CD8-positive, alpha-beta memory T cell (primary cell): ENCODE measurements around the gene NFIA. TPM values are rescaled to one million over a fixed set of nuclear protein-coding genes. Genes with fewer than 3 reads are reported as not detected.

Source experiments
- CTCF ChIA-PET: fragments of 350-600 bp; sonication (Branson Sonifier 250); formaldehyde crosslinking; loops from one replicate; lab custom pipeline; 2021; ENCODE audit warnings: antibody characterized with exemption; lab: Charles Lee
- POLR2A ChIA-PET: fragments of 350-600 bp; sonication (Branson Sonifier 250); formaldehyde crosslinking; loops from one replicate; lab custom pipeline; 2021; ENCODE audit warnings: antibody characterized with exemption; lab: Charles Lee
- DNase-seq, 5 donors: peaks; one replicate each; pipeline versions ENCODE4 v3.0.0 to v3.0.0-alpha.2; 2020 to 2022; ENCODE audit warnings: mixed read lengths in 1 of 5
- H3K27ac ChIP-seq: one replicate; pipeline ENCODE4 v1.7.0; 2013; ENCODE audit warnings: low read depth, mild to moderate bottlenecking, low read length, moderate library complexity
- H3K27me3 ChIP-seq: 2 replicates; pipeline ENCODE4 v1.7.0; 2013; ENCODE audit warnings: low read length, mild to moderate bottlenecking; ENCODE audit not compliant: insufficient read depth, poor library complexity, severe bottlenecking
- H3K36me3 ChIP-seq: 2 replicates; pipeline ENCODE4 v1.7.0; 2013; ENCODE audit warnings: mild to moderate bottlenecking, low read length, moderate library complexity; ENCODE audit not compliant: insufficient read depth
- H3K4me1 ChIP-seq: 2 replicates; pipeline ENCODE4 v1.7.0; 2013; ENCODE audit warnings: mild to moderate bottlenecking, low read length, moderate library complexity; ENCODE audit not compliant: insufficient read depth
- H3K4me3 ChIP-seq: 2 replicates; pipeline ENCODE4 v1.7.0; 2013; ENCODE audit warnings: mild to moderate bottlenecking, low read length
- H3K9me3 ChIP-seq: 2 replicates; pipeline ENCODE4 v1.7.0; 2013; ENCODE audit warnings: mild to moderate bottlenecking, low read length
- H3K27ac Mint-ChIP-seq, 8 donors: one replicate each; pipeline ENCODE4 v1.8.0; 2020 to 2021; ENCODE audit warnings: mixed read lengths in 8 of 8, mild to moderate bottlenecking in 6 of 8, inconsistent platforms in 3 of 8, moderate library complexity in 3 of 8
- H3K27me3 Mint-ChIP-seq, 2 donors: one replicate each; pipeline ENCODE4 v1.8.0; 2020 to 2021; ENCODE audit warnings: mixed read lengths in 2 of 2, mild to moderate bottlenecking in 1 of 2, moderate library complexity in 1 of 2
- H3K36me3 Mint-ChIP-seq, 3 donors: one replicate each; pipeline ENCODE4 v1.8.0; 2020 to 2021; ENCODE audit warnings: mixed read lengths in 3 of 3, inconsistent platforms in 1 of 3, mild to moderate bottlenecking in 1 of 3
- H3K4me1 Mint-ChIP-seq, 3 donors: one replicate each; pipeline ENCODE4 v1.8.0; 2020 to 2021; ENCODE audit warnings: mixed read lengths in 3 of 3, inconsistent platforms in 1 of 3, mild to moderate bottlenecking in 1 of 3
- H3K4me3 Mint-ChIP-seq, 7 donors: one replicate each; pipeline ENCODE4 v1.8.0; 2020 to 2021; ENCODE audit warnings: mixed read lengths in 7 of 7, mild to moderate bottlenecking in 6 of 7, moderate library complexity in 4 of 7, inconsistent platforms in 2 of 7
- H3K9me3 Mint-ChIP-seq, 5 donors: one replicate each; pipeline ENCODE4 v1.8.0; 2020 to 2022; ENCODE audit warnings: mixed read lengths in 5 of 5, mild to moderate bottlenecking in 3 of 5, moderate library complexity in 2 of 5, inconsistent platforms in 1 of 5
- polyA plus RNA-seq: library from polyadenylated mRNA; unstranded; fragments of 300-500 nt; fragmentation: Illumina TruSeq; gene quantifications from one replicate; pipeline ENCODE4 v1.2.3, GENCODE V29; 2021
- total RNA-seq, 2 experiments: library from RNA; stranded (reverse); gene quantifications; one replicate each; pipeline ENCODE4 v1.2.3, GENCODE V29; 2021

The NFIA gene
- total and polyA plus RNA-seq, 3 experiments from 2014 or later, result 6.1 to 9.9 (median 7.0) TPM

DNA sequence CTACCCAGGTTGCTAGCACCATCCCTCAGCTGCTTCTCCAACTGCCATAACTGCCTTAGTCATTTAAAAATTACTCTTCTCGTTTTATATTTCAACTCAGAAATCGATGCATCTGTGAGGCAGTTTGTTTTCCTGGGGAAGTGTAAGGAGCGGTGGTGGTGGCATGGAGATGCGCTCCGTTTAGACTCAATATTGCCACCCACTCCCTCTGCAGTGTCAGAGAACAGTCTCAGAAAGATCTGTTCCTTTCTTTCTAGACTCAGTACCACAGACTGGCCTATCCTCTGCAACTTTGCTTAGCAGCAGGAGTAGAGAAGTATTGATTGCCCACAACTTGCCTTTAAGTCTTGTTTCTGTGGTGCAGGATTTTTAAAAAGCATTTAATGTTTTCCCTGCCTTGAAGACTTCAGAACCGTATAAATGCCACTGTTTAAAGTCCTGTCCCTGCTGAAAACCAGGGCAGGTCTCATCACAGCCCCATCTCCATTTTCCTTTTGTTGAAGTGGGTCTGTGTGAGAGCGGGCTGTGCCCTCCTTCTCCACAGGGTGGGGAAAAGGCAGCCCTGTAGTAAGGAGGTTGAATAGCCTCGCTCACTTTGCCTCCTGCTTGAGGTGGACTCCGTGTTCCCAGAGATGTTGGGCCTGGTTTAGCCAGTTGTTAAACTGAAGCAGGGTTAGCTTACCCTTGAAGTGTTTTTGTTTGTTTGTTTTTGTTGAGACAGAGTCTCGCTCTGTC is 105.2 kb downstream of the NFIA start:
- Histone ChIP-seq H3K4me1 (no peaks in the 10 kb centered on the region), H3K27me3 (no peaks in the 10 kb centered on the region), H3K9me3 (no peaks in the 10 kb centered on the region), H3K36me3 (no peaks in the 10 kb centered on the region), H3K4me3 (no peak overlapping the region), H3K27ac (no peak overlapping the region)
- H3K4me1 Mint-ChIP-seq, result no peaks in the 10 kb centered on the region
- H3K36me3 Mint-ChIP-seq, result no peaks in the 10 kb centered on the region
- H3K4me3 Mint-ChIP-seq, result no peak overlapping the region
- no peaks in the 10 kb centered on the region for H3K9me3 Mint-ChIP-seq
- DNase-seq, result no peak
- H3K27ac Mint-ChIP-seq, result no peak overlapping the region
- CTCF ChIA-PET, result no interaction called here
- no peaks in the 10 kb centered on the region for H3K27me3 Mint-ChIP-seq
- POLR2A ChIA-PET, result no interaction called here

- Mint-ChIP-seq H3K27me3 (no peaks in the 10 kb centered on the region), H3K27ac (no peak overlapping the region), H3K4me1 (no peaks in the 10 kb centered on the region), H3K9me3 (no peaks in the 10 kb centered on the region), H3K36me3 (no peaks in the 10 kb centered on the region), H3K4me3 (no peak overlapping the region)
- Histone ChIP-seq H3K36me3 (no peaks in the 10 kb centered on the region), H3K27me3 (no peaks in the 10 kb centered on the region), H3K27ac (no peak overlapping the region), H3K9me3 (no peaks in the 10 kb centered on the region), H3K4me3 (no peak overlapping the region), H3K4me1 (no peaks in the 10 kb centered on the region)
- POLR2A ChIA-PET, result no interaction called here
- no peak for DNase-seq
- CTCF ChIA-PET, result no interaction called here
Measured at GRCh38 chr1:61190153-61190552, 107.8 kb downstream of the NFIA start.

- Histone ChIP-seq H3K4me3 (no peak overlapping the region), H3K27me3 (no peaks in the 10 kb centered on the region), H3K27ac (no peak overlapping the region), H3K9me3 (no peaks in the 10 kb centered on the region), H3K4me1 (no peaks in the 10 kb centered on the region), H3K36me3 (no peaks in the 10 kb centered on the region)
- H3K9me3 Mint-ChIP-seq, result no peaks in the 10 kb centered on the region
- ChIA-PET CTCF (no interaction called here), POLR2A (no interaction called here)
- DNase-seq, result no peak
- H3K27ac Mint-ChIP-seq, result no peak overlapping the region
- H3K27me3 Mint-ChIP-seq, result no peaks in the 10 kb centered on the region
- no peak overlapping the region for H3K4me3 Mint-ChIP-seq
- no peaks in the 10 kb centered on the region for H3K36me3 Mint-ChIP-seq
- H3K4me1 Mint-ChIP-seq, result no peaks in the 10 kb centered on the region
Measured at GRCh38 chr1:61190618-61191432, 108.5 kb downstream of the NFIA start.

DNA sequence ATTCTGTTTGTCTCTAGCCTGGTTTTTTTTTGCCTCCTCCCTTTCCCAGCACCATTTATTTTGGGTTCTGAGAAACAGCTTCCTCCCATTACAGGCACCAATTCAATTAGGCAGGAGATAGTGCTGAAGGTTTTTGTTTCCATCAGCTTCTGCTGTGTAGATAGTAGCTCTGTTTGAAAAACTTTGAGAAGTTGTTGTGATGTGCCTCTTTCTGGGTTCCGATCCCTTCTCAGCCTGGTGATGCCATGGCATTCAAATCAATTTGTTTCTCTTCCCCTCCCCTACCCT is 109.0 kb downstream of the NFIA start:
- POLR2A ChIA-PET, result no interaction called here

GRCh38 chr1:61192663-61193330 is 110.4 kb downstream of the NFIA start:
- H3K9me3 ChIP-seq, result no peaks in the 10 kb centered on the region
- ChIA-PET POLR2A (interaction anchor here (0.7 kb wide), 1 partner anchor 87 kb away, joined by 6 read pairs; no protein-coding TSS in a partner anchor), CTCF (no interaction called here)

More for the DNA sequence above, 109.0 kb downstream of the NFIA start:
- H3K4me1 ChIP-seq, result no peaks in the 10 kb centered on the region
- no peak overlapping the region for H3K27ac Mint-ChIP-seq
- no peak overlapping the region for H3K4me3 ChIP-seq
- H3K27me3 ChIP-seq, result no peaks in the 10 kb centered on the region
- H3K9me3 Mint-ChIP-seq, result no peaks in the 10 kb centered on the region
- H3K27ac ChIP-seq, result no peak overlapping the region
- H3K36me3 Mint-ChIP-seq, result no peaks in the 10 kb centered on the region
- H3K27me3 Mint-ChIP-seq, result no peaks in the 10 kb centered on the region
- DNase-seq, result no peak
- no peak overlapping the region for H3K4me3 Mint-ChIP-seq
- no peaks in the 10 kb centered on the region for H3K4me1 Mint-ChIP-seq
- CTCF ChIA-PET, result no interaction called here
- H3K36me3 ChIP-seq, result no peaks in the 10 kb centered on the region
- no peaks in the 10 kb centered on the region for H3K9me3 ChIP-seq

GRCh38 chr1:61193808-61194207 is 111.4 kb downstream of the NFIA start:
- ChIA-PET CTCF (no interaction called here), POLR2A (no interaction called here)
- Histone ChIP-seq H3K4me1 (no peaks in the 10 kb centered on the region), H3K4me3 (no peak overlapping the region), H3K36me3 (no peaks in the 10 kb centered on the region), H3K9me3 (no peaks in the 10 kb centered on the region), H3K27me3 (no peaks in the 10 kb centered on the region), H3K27ac (no peak overlapping the region)
- Mint-ChIP-seq H3K27ac (no peak overlapping the region), H3K4me1 (no peaks in the 10 kb centered on the region), H3K27me3 (no peaks in the 10 kb centered on the region), H3K9me3 (no peaks in the 10 kb centered on the region), H3K4me3 (no peak overlapping the region), H3K36me3 (no peaks in the 10 kb centered on the region)
- DNase-seq, result no peak

More at GRCh38 chr1:61192663-61193330, 110.4 kb downstream of the NFIA start:
- no peaks in the 10 kb centered on the region for H3K27me3 Mint-ChIP-seq
- Histone ChIP-seq H3K4me1 (no peaks in the 10 kb centered on the region), H3K36me3 (no peaks in the 10 kb centered on the region), H3K4me3 (no peak overlapping the region), H3K27ac (no peak overlapping the region), H3K27me3 (no peaks in the 10 kb centered on the region)
- no peaks in the 10 kb centered on the region for H3K4me1 Mint-ChIP-seq
- no peak for DNase-seq
- H3K4me3 Mint-ChIP-seq, result no peak overlapping the region
- no peak overlapping the region for H3K27ac Mint-ChIP-seq
- no peaks in the 10 kb centered on the region for H3K36me3 Mint-ChIP-seq
- no peaks in the 10 kb centered on the region for H3K9me3 Mint-ChIP-seq

DNA sequence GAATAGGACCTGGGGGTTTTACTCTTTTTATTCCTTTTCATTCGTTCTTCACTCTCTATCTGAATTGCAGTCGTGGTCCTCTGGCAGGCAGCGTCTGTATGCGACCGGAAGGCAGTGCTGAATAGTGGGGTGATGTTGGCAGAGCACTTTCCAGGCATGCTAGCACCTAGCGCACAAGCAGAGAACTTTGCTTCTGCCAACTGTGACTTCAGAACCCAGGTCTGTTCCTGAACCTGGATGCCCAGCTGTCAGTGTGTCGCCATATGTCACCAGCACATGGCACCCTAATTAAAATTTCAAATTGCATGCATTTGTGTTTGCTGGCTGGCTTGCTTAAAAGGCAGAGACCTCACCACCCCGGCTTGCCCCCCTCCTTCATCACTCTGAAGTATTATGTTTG is 116.2 kb downstream of the NFIA start:
- Mint-ChIP-seq H3K4me1 (no peaks in the 10 kb centered on the region), H3K4me3 (no peak overlapping the region), H3K27me3 (no peaks in the 10 kb centered on the region), H3K36me3 (no peaks in the 10 kb centered on the region), H3K27ac (no peak overlapping the region), H3K9me3 (no peaks in the 10 kb centered on the region)
- Histone ChIP-seq H3K36me3 (no peaks in the 10 kb centered on the region), H3K27ac (no peak overlapping the region), H3K4me3 (no peak overlapping the region), H3K4me1 (no peaks in the 10 kb centered on the region), H3K9me3 (no peaks in the 10 kb centered on the region), H3K27me3 (no peaks in the 10 kb centered on the region)
- no peak for DNase-seq
- ChIA-PET CTCF (no interaction called here), POLR2A (no interaction called here)

GRCh38 chr1:61201035-61201434 is 118.7 kb downstream of the NFIA start:
- POLR2A ChIA-PET, result no interaction called here
- no peaks in the 10 kb centered on the region for H3K9me3 ChIP-seq

More at GRCh38 chr1:61201035-61201434, 118.7 kb downstream of the NFIA start:
- H3K4me3 Mint-ChIP-seq, result no peak overlapping the region
- H3K4me3 ChIP-seq, result no peak overlapping the region
- no peaks in the 10 kb centered on the region for H3K36me3 Mint-ChIP-seq
- H3K27ac ChIP-seq, result no peak overlapping the region
- no peaks in the 10 kb centered on the region for H3K27me3 ChIP-seq
- no peak overlapping the region for H3K27ac Mint-ChIP-seq
- H3K36me3 ChIP-seq, result no peaks in the 10 kb centered on the region
- H3K4me1 Mint-ChIP-seq, result no peaks in the 10 kb centered on the region
- CTCF ChIA-PET, result no interaction called here
- no peak for DNase-seq
- peaks cover 0 to 2% of the 10 kb centered on the region in 2 donors for H3K27me3 Mint-ChIP-seq
- H3K9me3 Mint-ChIP-seq, result no peaks in the 10 kb centered on the region
- no peaks in the 10 kb centered on the region for H3K4me1 ChIP-seq
